ENCODE results near the gene MTF1.
"Not testable (repeated sequence)": the region's sequence is repeated elsewhere in the genome, so short reads cannot be mapped to it uniquely, and the experiment has no call there.

The MTF1 gene

GRCh38 chr1:37859507-37860345, at the start of gene MTF1:
TSS of gene MTF1 (minus strand) at chr1:37859592. CDS start at chr1:37857658, 1,934 bp downstream.
- DNase-seq, result peak; percentile 99 to 100

- DNase-seq, result not testable (repeated sequence)
These were observed 49.1 kb upstream of the MTF1 start for GRCh38 chr1:37908531-37908930.

GRCh38 chr1:37907416-37908125, 48.2 kb upstream of the MTF1 start:
- not testable (repeated sequence) for DNase-seq

- not testable (repeated sequence) for DNase-seq
These were observed 47.2 kb upstream of the MTF1 start for GRCh38 chr1:37906591-37906990.

GRCh38 chr1:37905727-37906126, 46.3 kb upstream of the MTF1 start:
- DNase-seq, result no peak

GRCh38 chr1:37903921-37904320, 44.5 kb upstream of the MTF1 start:
- DNase-seq, result not testable (repeated sequence)

- no peak for DNase-seq
These were observed 43.6 kb upstream of the MTF1 start for GRCh38 chr1:37902983-37903382.

GRCh38 chr1:37901893-37902225, 42.5 kb upstream of the MTF1 start:
- no peak for DNase-seq

GRCh38 chr1:37901191-37901892, 42.0 kb upstream of the MTF1 start:
- DNase-seq, result no peak

GRCh38 chr1:37897563-37897962, 38.2 kb upstream of the MTF1 start:
- not testable (repeated sequence) for DNase-seq

GRCh38 chr1:37893673-37894072, 34.3 kb upstream of the MTF1 start:
- DNase-seq, result no peak

- no peak for DNase-seq
These were observed 33.0 kb upstream of the MTF1 start for GRCh38 chr1:37892151-37893047.

GRCh38 chr1:37890378-37891014, 31.1 kb upstream of the MTF1 start:
- peak; percentile 65 to 85 for DNase-seq

GRCh38 chr1:37888022-37888700, 28.8 kb upstream of the MTF1 start:
- no peak for DNase-seq

- no peak for DNase-seq
These were observed 24.8 kb upstream of the MTF1 start for GRCh38 chr1:37884145-37884544.

- DNase-seq, result no peak
These were observed 24.3 kb upstream of the MTF1 start for GRCh38 chr1:37883671-37884070.

- no peak for DNase-seq
These were observed 20.5 kb upstream of the MTF1 start for GRCh38 chr1:37879865-37880264.

- no peak for DNase-seq
These were observed 18.7 kb upstream of the MTF1 start for GRCh38 chr1:37878071-37878470.

- DNase-seq, result no peak
These were observed 16.4 kb upstream of the MTF1 start for GRCh38 chr1:37875833-37876232.

- no peak for DNase-seq
These were observed 13.3 kb upstream of the MTF1 start for GRCh38 chr1:37872692-37873091.

GRCh38 chr1:37868466-37868865, 9.1 kb upstream of the MTF1 start:
- no peak for DNase-seq
